IMR-90 (cell line): Measurements from ENCODE around the gene PTPRN2. TPM values are rescaled to one million over a fixed set of nuclear protein-coding genes. Genes with fewer than 3 reads are reported as not detected.

Experiments
- ATAC-seq: fragments of 200-7000 bp; cut with Tn5 transposase; 2 replicates; pipeline ENCODE4 v1.9.1; 2020; ENCODE audit warnings: low read depth, mild to moderate bottlenecking, moderate library complexity
- BruUV-seq: library from RNA; stranded (reverse); fragments of 400-500 nt; replicated peaks from 2 replicates; lab custom pipeline; 2021; lab: Mats Ljungman, UMichigan
- CTCF ChIA-PET: fragments of 300-600 bp; formaldehyde crosslinking; extraction: SDS; loops from one replicate; lab custom pipeline; 2021; ENCODE audit warnings: antibody characterized with exemption; lab: Yijun Ruan, JAX
- POLR2A ChIA-PET: fragments of 300-600 bp; sonication (Branson Sonifier 250); formaldehyde crosslinking; loops from one replicate; lab custom pipeline; 2022; ENCODE audit warnings: antibody characterized with exemption; ENCODE audit not compliant: unreplicated experiment; lab: Charles Lee
- DNase-seq: peaks from one replicate; pipeline ENCODE4 v3.0.0; 2013
- H2AFZ ChIP-seq: replicated peaks from 2 replicates; pipeline ENCODE3; 2013; ENCODE audit warnings: low read length, mild to moderate bottlenecking; ENCODE audit not compliant: poor library complexity
- H2AK5ac ChIP-seq: 2 replicates; pipeline ENCODE4 v1.6.1; 2013; ENCODE audit warnings: low read depth, low read length, inconsistent platforms
- H2AK9ac ChIP-seq: replicated peaks from 2 replicates; pipeline ENCODE3; 2013; ENCODE audit warnings: mild to moderate bottlenecking, low read depth, low read length, moderate library complexity; ENCODE audit not compliant: poor library complexity
- H2BK120ac ChIP-seq: 2 replicates; pipeline ENCODE4 v1.6.1; 2013; ENCODE audit warnings: low read depth, low read length, inconsistent platforms
- H2BK15ac ChIP-seq: 3 replicates; pipeline ENCODE4 v1.6.1; 2013; ENCODE audit warnings: low read depth, low read length, inconsistent platforms
- H2BK20ac ChIP-seq: 2 replicates; pipeline ENCODE4 v1.6.1; 2013; ENCODE audit warnings: low read depth, mild to moderate bottlenecking, inconsistent platforms, low read length, moderate library complexity
- H2BK5ac ChIP-seq: 2 replicates; pipeline ENCODE4 v1.6.1; 2013; ENCODE audit warnings: mild to moderate bottlenecking, low read depth, low read length, inconsistent platforms; ENCODE audit not compliant: poor library complexity, severe bottlenecking
- H3K14ac ChIP-seq: replicated peaks from 2 replicates; pipeline ENCODE4 v1.6.1; 2013; ENCODE audit warnings: low read depth, low read length, inconsistent platforms
- H3K18ac ChIP-seq: 2 replicates; pipeline ENCODE4 v1.6.1; 2013; ENCODE audit warnings: low read depth, low read length, control low read depth
- H3K23ac ChIP-seq: 2 replicates; pipeline ENCODE4 v1.6.1; 2013; ENCODE audit warnings: low read depth, low read length, inconsistent platforms
- H3K27ac ChIP-seq: 2 replicates; pipeline ENCODE4 v1.5.1; 2013; ENCODE audit warnings: mild to moderate bottlenecking, control low read depth, low read length; ENCODE audit not compliant: insufficient read depth
- H3K27me3 ChIP-seq: 2 replicates; pipeline ENCODE4 v1.6.1; 2013; ENCODE audit warnings: low read length; ENCODE audit not compliant: control insufficient read depth, insufficient read depth
- H3K36me3 ChIP-seq: 2 replicates; pipeline ENCODE4 v1.6.1; 2013; ENCODE audit warnings: low read length, mixed read lengths; ENCODE audit not compliant: control insufficient read depth, insufficient read depth
- H3K4ac ChIP-seq: 2 replicates; pipeline ENCODE4 v1.6.1; 2013; ENCODE audit warnings: low read depth, low read length, inconsistent platforms
- H3K4me1 ChIP-seq: 2 replicates; pipeline ENCODE4 v1.6.1; 2013; ENCODE audit warnings: low read length, mixed read lengths; ENCODE audit not compliant: control insufficient read depth, insufficient read depth
- H3K4me2 ChIP-seq: 2 replicates; pipeline ENCODE4 v1.6.1; 2013; ENCODE audit warnings: low read depth, mild to moderate bottlenecking, control low read depth, low read length, moderate library complexity
- H3K4me3 ChIP-seq: 2 replicates; pipeline ENCODE4 v1.5.1; 2013; ENCODE audit warnings: low read depth, mild to moderate bottlenecking, control low read depth, low read length, moderate library complexity; ENCODE audit not compliant: insufficient read depth
- H3K56ac ChIP-seq: 2 replicates; pipeline ENCODE4 v1.6.1; 2013; ENCODE audit warnings: low read length, inconsistent platforms; ENCODE audit not compliant: insufficient read depth; ENCODE audit errors: extremely low read depth
- H3K79me1 ChIP-seq, 2 experiments: 2 replicates each; pipeline ENCODE4 v1.6.1; 2013; ENCODE audit warnings: low read length in 2 of 2, inconsistent platforms in 1 of 2, low read depth in 1 of 2
- H3K9ac ChIP-seq: 2 replicates; pipeline ENCODE4 v1.6.1; 2013; ENCODE audit warnings: low read depth, low read length, control low read depth
- H3K9me1 ChIP-seq: 2 replicates; pipeline ENCODE4 v1.6.1; 2013; ENCODE audit warnings: low read length, inconsistent platforms; ENCODE audit not compliant: insufficient read depth
- H3K9me3 ChIP-seq: 2 replicates; pipeline ENCODE4 v1.6.1; 2013; ENCODE audit warnings: low read length; ENCODE audit not compliant: control insufficient read depth, insufficient read depth
- H4K20me1 ChIP-seq: 2 replicates; pipeline ENCODE4 v1.6.1; 2013; ENCODE audit warnings: low read length, inconsistent platforms; ENCODE audit not compliant: insufficient read depth
- H4K5ac ChIP-seq: 2 replicates; pipeline ENCODE4 v1.6.1; 2013; ENCODE audit warnings: mild to moderate bottlenecking, low read depth, low read length, control low read depth
- H4K8ac ChIP-seq, 2 experiments: 2 replicates each; pipeline ENCODE4 v1.6.1; 2013; ENCODE audit warnings: low read depth in 2 of 2, low read length in 2 of 2, control low read depth in 1 of 2, inconsistent platforms in 1 of 2
- H4K91ac ChIP-seq: 2 replicates; pipeline ENCODE4 v1.6.1; 2013; ENCODE audit warnings: low read depth, low read length, inconsistent platforms; ENCODE audit not compliant: insufficient read depth
- CEBPB ChIP-seq: IDR thresholded peaks from 2 replicates; pipeline ENCODE4 v1.6.1; 2012; ENCODE audit warnings: low read depth, low read length, improper control_type of control experiment
- CTCF ChIP-seq: conservative IDR thresholded peaks from 2 replicates; pipeline ENCODE4 v1.5.1; 2012; ENCODE audit warnings: mild to moderate bottlenecking, low read depth, low read length, improper control_type of control experiment
- ELK1 ChIP-seq: fragments of 150-350 bp; IDR thresholded peaks from 2 replicates; pipeline ENCODE4 v1.6.1; 2016; ENCODE audit warnings: low read depth, mild to moderate bottlenecking, low read length, moderate library complexity, borderline replicate concordance
- FOS ChIP-seq: fragments of 150-350 bp; IDR thresholded peaks from 2 replicates; pipeline ENCODE4 v1.6.1; 2016; ENCODE audit warnings: low read depth, low read length
- MAFK ChIP-seq: IDR thresholded peaks from 2 replicates; pipeline ENCODE4 v1.6.1; 2012; ENCODE audit warnings: low read depth, low read length, improper control_type of control experiment
- MAZ ChIP-seq: IDR thresholded peaks from 2 replicates; pipeline ENCODE4 v1.6.1; 2012; ENCODE audit warnings: low read depth, mild to moderate bottlenecking, low read length, improper control_type of control experiment, moderate library complexity, borderline replicate concordance
- MXI1 ChIP-seq: IDR thresholded peaks from 2 replicates; pipeline ENCODE4 v1.6.1; 2012; ENCODE audit warnings: low read depth, mild to moderate bottlenecking, low read length, moderate library complexity, borderline replicate concordance
- NFE2L2 ChIP-seq: fragments of 150-350 bp; IDR thresholded peaks from 2 replicates; pipeline ENCODE4 v1.6.1; 2016; ENCODE audit warnings: low read depth, mild to moderate bottlenecking, low read length
- POLR2A ChIP-seq: IDR thresholded peaks from 2 replicates; pipeline ENCODE4 v1.6.1; 2012; ENCODE audit warnings: mild to moderate bottlenecking, low read depth, low read length
- RCOR1 ChIP-seq: IDR thresholded peaks from 2 replicates; pipeline ENCODE4 v1.6.1; 2012; ENCODE audit warnings: mild to moderate bottlenecking, low read length, improper control_type of control experiment; ENCODE audit not compliant: insufficient replicate concordance
- SMC3 ChIP-seq: fragments of 150-350 bp; IDR thresholded peaks from 2 replicates; pipeline ENCODE4 v1.6.1; 2016; ENCODE audit warnings: low read depth, mild to moderate bottlenecking, antibody characterized with exemption, low read length, moderate library complexity
- USF2 ChIP-seq: fragments of 150-350 bp; IDR thresholded peaks from 2 replicates; pipeline ENCODE4 v1.6.1; 2017; ENCODE audit warnings: mild to moderate bottlenecking, antibody characterized with exemption, low read length, low read depth
- WGBS, 2 experiments: methylation state at CpG; one replicate each; pipeline versions ENCODE4 v1.1.5 to v1.1.7; 2013; ENCODE audit warnings: missing lambda C conversion rate in 2 of 2; ENCODE audit not compliant: insufficient read length in 1 of 2; ENCODE audit errors: extremely low coverage in 2 of 2; 5-methylcytosine and 5-hydroxymethylcytosine counted together
- dilution Hi-C: fragments of 300-500 bp; cut with HindIII; formaldehyde crosslinking; loops from one replicate; pipeline ENCODE4 v1.14.3; 2018; ENCODE audit warnings: low sequenced_read_pairs; ENCODE audit not compliant: unreplicated experiment
- in situ Hi-C: fragments of 300-500 bp; cut with MboI; formaldehyde crosslinking; loops from 3 replicates; pipeline ENCODE4 v1.14.3; 2019; ENCODE audit warnings: low sequenced_read_pairs, inconsistent platforms, mixed read lengths
- intact Hi-C: fragments of 100-400 bp; cut with micrococcal nuclease; formaldehyde crosslinking; loops from 2 replicates; pipeline ENCODE4 v1.10.0; 2022
- polyA plus RNA-seq, 3 experiments: library from polyadenylated mRNA; depleted of rRNA; stranded (reverse); fragments of >200 nt; gene quantifications; 2 replicates each; pipeline ENCODE4 v1.2.3, GENCODE V29; 2012; ENCODE audit warnings: low replicate concordance in 1 of 3
- total RNA-seq: library from RNA; depleted of rRNA; stranded (reverse); fragments of >200 nt; gene quantifications from 2 replicates; pipeline ENCODE4 v1.2.3, GENCODE V29; 2012

Gene PTPRN2
- total and polyA plus RNA-seq, 2 of the 4 experiments (the other 2 are of a cell fraction), result 0.03 TPM; not detected in 1

GRCh38 chr7:157875230-157876179, 712.1 kb downstream of the PTPRN2 start (continued):
- no peak for TF ChIP-seq CEBPB
- no peak for TF ChIP-seq POLR2A
- no peak for TF ChIP-seq RCOR1
- TF ChIP-seq MAZ, result no peak
- no peak for TF ChIP-seq MXI1
- no peak for TF ChIP-seq FOS
- TF ChIP-seq NFE2L2, result no peak

GRCh38 chr7:157874870-157875229, 712.8 kb downstream of the PTPRN2 start:
- ATAC-seq, result no peak
- H4K5ac ChIP-seq, result no peak overlapping the region
- no TSS peak for BruUV-seq
- DNase-seq, result no peak
- H4K20me1 ChIP-seq, result no peaks in the 10 kb centered on the region
- no peak overlapping the region for H3K9ac ChIP-seq
- H2AFZ ChIP-seq, result no peak overlapping the region
- H3K27ac ChIP-seq, result no peak overlapping the region
- in situ Hi-C loops, result no loop called here
- no peaks in the 10 kb centered on the region for H3K27me3 ChIP-seq
- H3K4me2 ChIP-seq, result no peak overlapping the region
- H3K79me1 ChIP-seq, result no peaks in the 10 kb centered on the region
- dilution Hi-C loops, result no loop called here
- CTCF ChIA-PET, result no interaction called here
- H3K9me1 ChIP-seq, result no peaks in the 10 kb centered on the region
- no peak overlapping the region for H3K14ac ChIP-seq
- H2BK20ac ChIP-seq, result no peak overlapping the region
- H4K8ac ChIP-seq, result no peak overlapping the region
- H3K23ac ChIP-seq, result no peak overlapping the region
- no peak overlapping the region for H2AK5ac ChIP-seq
- H3K4me1 ChIP-seq, result no peaks in the 10 kb centered on the region
- no peak overlapping the region for H3K4me3 ChIP-seq
- no peak overlapping the region for H3K4ac ChIP-seq
- H2BK120ac ChIP-seq, result no peak overlapping the region
- no peak overlapping the region for H2BK15ac ChIP-seq
- peaks cover 49% of the 10 kb centered on the region for H3K9me3 ChIP-seq
- no peak overlapping the region for H3K18ac ChIP-seq
- intact Hi-C loops, result no loop called here
- H4K91ac ChIP-seq, result no peak overlapping the region
- H3K56ac ChIP-seq, result no peak overlapping the region
- H2BK5ac ChIP-seq, result no peak overlapping the region
- H3K36me3 ChIP-seq, result no peaks in the 10 kb centered on the region
- WGBS, 2 experiments, result 55% methylated on average over 6 of the region's 12 CpGs; no CpG with 5 or more reads in 1 of the 2 experiments
- no peak overlapping the region for H2AK9ac ChIP-seq
- POLR2A ChIA-PET, result no interaction called here
- TF ChIP-seq CEBPB (no peak), NFE2L2 (no peak), MAFK (no peak), POLR2A (no peak), USF2 (no peak), SMC3 (no peak), ELK1 (no peak), MAZ (no peak), RCOR1 (no peak), CTCF (no peak)
